ENCODE measurements around the gene SUPT3H. TPM values are rescaled to one million over a fixed set of nuclear protein-coding genes. Genes with fewer than 3 reads are reported as not detected.
"Not testable (repeated sequence)": the region's sequence is repeated elsewhere in the genome, so short reads cannot be mapped to it uniquely, and the experiment has no call there.

The SUPT3H gene
- polyA plus RNA-seq, 3 donors, result 21.6 to 23.8 (median 23.5) TPM

- no peak for DNase-seq (ENCODE audit: low read depth in 3 of 3, low spot score in 2 of 3)
Observed at GRCh38 chr6:44925100-44925739, 452.5 kb downstream of the SUPT3H start.

GRCh38 chr6:44923444-44923843, 454.3 kb downstream of the SUPT3H start:
- DNase-seq (ENCODE audit: low read depth in 3 of 3, low spot score in 2 of 3), result no peak

- no peak for DNase-seq (ENCODE audit: low read depth in 3 of 3, low spot score in 2 of 3)
Observed at GRCh38 chr6:44921798-44922197, 455.9 kb downstream of the SUPT3H start.

- no peak for DNase-seq (ENCODE audit: low read depth in 3 of 3, low spot score in 2 of 3)
Observed at GRCh38 chr6:44920952-44921491, 456.7 kb downstream of the SUPT3H start.

GRCh38 chr6:44918671-44919296, 458.9 kb downstream of the SUPT3H start:
- no peak for DNase-seq (ENCODE audit: low read depth in 3 of 3, low spot score in 2 of 3)

GRCh38 chr6:44917430-44917829, 460.3 kb downstream of the SUPT3H start:
- no peak for DNase-seq (ENCODE audit: low read depth in 3 of 3, low spot score in 2 of 3)

- no peak for DNase-seq (ENCODE audit: low read depth in 3 of 3, low spot score in 2 of 3)
Observed at GRCh38 chr6:44915111-44915510, 462.6 kb downstream of the SUPT3H start.

- DNase-seq (ENCODE audit: low read depth in 3 of 3, low spot score in 2 of 3), result no peak
Observed at GRCh38 chr6:44914141-44914540, 463.6 kb downstream of the SUPT3H start.

GRCh38 chr6:44906761-44907160, 471.0 kb downstream of the SUPT3H start:
- no peak for DNase-seq (ENCODE audit: low read depth in 3 of 3, low spot score in 2 of 3)

- DNase-seq (ENCODE audit: low read depth in 3 of 3, low spot score in 2 of 3), result not testable (repeated sequence)
Observed at GRCh38 chr6:44900358-44900757, 477.4 kb downstream of the SUPT3H start.

GRCh38 chr6:44898296-44898930, 479.3 kb downstream of the SUPT3H start:
- DNase-seq (ENCODE audit: low read depth in 3 of 3, low spot score in 2 of 3), result no peak

GRCh38 chr6:44897316-44897715, 480.4 kb downstream of the SUPT3H start:
- DNase-seq (ENCODE audit: low read depth in 3 of 3, low spot score in 2 of 3), result no peak

GRCh38 chr6:44896701-44897100, 481.0 kb downstream of the SUPT3H start:
- DNase-seq (ENCODE audit: low read depth in 3 of 3, low spot score in 2 of 3), result no peak

- no peak for DNase-seq (ENCODE audit: low read depth in 3 of 3, low spot score in 2 of 3)
Observed at GRCh38 chr6:44892579-44892978, 485.2 kb downstream of the SUPT3H start.

- DNase-seq (ENCODE audit: low read depth in 3 of 3, low spot score in 2 of 3), result not testable (repeated sequence)
Observed at GRCh38 chr6:44879071-44879470, 498.7 kb downstream of the SUPT3H start.

- DNase-seq (ENCODE audit: low read depth in 3 of 3, low spot score in 2 of 3), result not testable (repeated sequence)
Observed at GRCh38 chr6:44876638-44877037, 501.1 kb downstream of the SUPT3H start.

- DNase-seq (ENCODE audit: low read depth in 3 of 3, low spot score in 2 of 3), result no peak
Observed at GRCh38 chr6:44869321-44869897, 508.3 kb downstream of the SUPT3H start.

GRCh38 chr6:44868910-44869309, 508.8 kb downstream of the SUPT3H start:
- DNase-seq (ENCODE audit: low read depth in 3 of 3, low spot score in 2 of 3), result no peak

- no peak for DNase-seq (ENCODE audit: low read depth in 3 of 3, low spot score in 2 of 3)
Observed at GRCh38 chr6:44868335-44868668, 509.4 kb downstream of the SUPT3H start.

GRCh38 chr6:44867571-44868334, 510.0 kb downstream of the SUPT3H start:
- DNase-seq (ENCODE audit: low read depth in 3 of 3, low spot score in 2 of 3), result no peak

GRCh38 chr6:44865184-44865583, 512.5 kb downstream of the SUPT3H start:
- not testable (repeated sequence) for DNase-seq (ENCODE audit: low read depth in 3 of 3, low spot score in 2 of 3)

All from right renal cortex interstitium (tissue), 3 donors.